VCaP (cell line): Measurements from ENCODE around the gene TANGO2.

Source experiments
- H3K27ac ChIP-seq: fragments of 450-650 bp; 2 replicates; pipeline ENCODE4 v1.5.1; 2017
- CTCF ChIP-seq: fragments of 450-650 bp; conservative IDR thresholded peaks from 2 replicates; pipeline ENCODE4 v1.5.1; 2017; ENCODE audit warnings: mild to moderate bottlenecking, moderate library complexity

Gene TANGO2

GRCh38 chr22:20043997-20044342 lies 23.1 kb downstream of the TANGO2 start:
- H3K27ac ChIP-seq: no peak overlapping the region

GRCh38 chr22:20044495-20045151 lies 23.7 kb downstream of the TANGO2 start:
- TF ChIP-seq CTCF: no peak
- H3K27ac ChIP-seq: no peak overlapping the region

More at GRCh38 chr22:20043997-20044342, 23.1 kb downstream of the TANGO2 start:
- TF ChIP-seq CTCF: no peak

- TF ChIP-seq CTCF: no peak
These were observed 25.8 kb downstream of the TANGO2 start for GRCh38 chr22:20046730-20047129.

GRCh38 chr22:20051927-20052308 lies 31.0 kb downstream of the TANGO2 start:
- H3K27ac ChIP-seq: no peak overlapping the region
- no peak for TF ChIP-seq CTCF

More at GRCh38 chr22:20046730-20047129, 25.8 kb downstream of the TANGO2 start:
- no peak overlapping the region for H3K27ac ChIP-seq

GRCh38 chr22:20052309-20053259 lies 31.7 kb downstream of the TANGO2 start:
- TF ChIP-seq CTCF: no peak
- H3K27ac ChIP-seq: no peak overlapping the region

- no peak for TF ChIP-seq CTCF
- no peak overlapping the region for H3K27ac ChIP-seq
These were observed 32.6 kb downstream of the TANGO2 start for GRCh38 chr22:20053407-20054033.

- no peak for TF ChIP-seq CTCF
- H3K27ac ChIP-seq: no peak overlapping the region
These were observed 33.1 kb downstream of the TANGO2 start for GRCh38 chr22:20054034-20054427.
